ENCODE data around the gene FARSA. TPM values are rescaled to one million over a fixed set of nuclear protein-coding genes. Genes with fewer than 3 reads are reported as not detected.
A peak's percentile ranks its signal among the peaks of the same experiment; 100 is the strongest.

Gene FARSA
- total and polyA plus RNA-seq, 2 donors (not counting 1 experiment from before 2014, with no cell fraction given), result 26.4 to 50.1 TPM

DNA sequence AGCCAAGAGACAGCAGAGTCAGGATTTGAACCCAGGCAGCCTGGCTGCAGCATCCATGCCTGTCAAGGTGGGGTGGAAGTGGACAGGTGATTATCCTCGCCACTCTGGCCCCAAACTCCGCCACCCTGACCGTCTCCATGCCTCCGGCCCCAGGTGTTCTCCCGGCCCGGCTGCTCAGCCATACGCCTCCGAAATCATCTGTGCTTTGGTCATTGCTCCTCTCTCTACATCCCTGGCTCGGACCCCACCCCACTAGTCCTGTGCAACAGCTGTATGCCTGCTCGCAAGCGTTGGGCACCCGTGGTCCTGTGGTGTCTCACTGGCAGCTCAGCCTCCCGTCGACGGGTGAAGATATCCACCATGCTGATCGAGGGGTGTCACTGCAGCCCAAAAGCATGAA is 39.7 kb upstream of the FARSA start:
- peaks cover 0 to 14% (median 1%) of the 10 kb centered on the region in 4 experiments for H3K27me3 ChIP-seq (replicated peaks in 1 of 4; ENCODE audit: control extremely low read depth in 1 of 4, control insufficient read depth in 3 of 4, insufficient read depth in 4 of 4, low read length in 3 of 4)
- H3K4me1 ChIP-seq (ENCODE audit: control insufficient read depth in 2 of 2, insufficient read depth in 2 of 2, low read length in 2 of 2), result peaks cover 0 to 5% of the 10 kb centered on the region in 2 donors
- no peak overlapping the region for H3K27ac Mint-ChIP-seq
- peaks cover 12% of the 10 kb centered on the region for H3K27me3 Mint-ChIP-seq
- DNase-seq (peak; percentile 21), ATAC-seq (ENCODE audit: low read depth) (no peak)
- H3K4me2 ChIP-seq (replicated peaks; ENCODE audit: low read depth, low read length, poor library complexity, severe bottlenecking), result no peak overlapping the region
- WGBS (ENCODE audit: insufficient coverage), result 89% methylated on average over 15 of the region's 16 CpGs
- no peak overlapping the region for H3K27ac ChIP-seq (ENCODE audit: low read length in 2 of 2)
- no peaks in the 10 kb centered on the region for H3K79me2 ChIP-seq (ENCODE audit: control insufficient read depth, insufficient read depth, low read length)
- peaks cover 5% of the 10 kb centered on the region for H3K4me1 Mint-ChIP-seq
- no peaks in the 10 kb centered on the region for H3K36me3 ChIP-seq (replicated peaks in 1 of 2; ENCODE audit: control extremely low read depth in 1 of 2, control insufficient read depth in 1 of 2, extremely low read depth in 1 of 2, insufficient read depth in 2 of 2, low read length in 1 of 2)
- TF ChIP-seq EZH2 (IDR thresholded peaks at IDR 0.05; ENCODE audit: borderline replicate concordance, insufficient read depth, low read depth, low read length, poor library complexity, severe bottlenecking), result no peak
- TF ChIP-seq, protein P1, sequence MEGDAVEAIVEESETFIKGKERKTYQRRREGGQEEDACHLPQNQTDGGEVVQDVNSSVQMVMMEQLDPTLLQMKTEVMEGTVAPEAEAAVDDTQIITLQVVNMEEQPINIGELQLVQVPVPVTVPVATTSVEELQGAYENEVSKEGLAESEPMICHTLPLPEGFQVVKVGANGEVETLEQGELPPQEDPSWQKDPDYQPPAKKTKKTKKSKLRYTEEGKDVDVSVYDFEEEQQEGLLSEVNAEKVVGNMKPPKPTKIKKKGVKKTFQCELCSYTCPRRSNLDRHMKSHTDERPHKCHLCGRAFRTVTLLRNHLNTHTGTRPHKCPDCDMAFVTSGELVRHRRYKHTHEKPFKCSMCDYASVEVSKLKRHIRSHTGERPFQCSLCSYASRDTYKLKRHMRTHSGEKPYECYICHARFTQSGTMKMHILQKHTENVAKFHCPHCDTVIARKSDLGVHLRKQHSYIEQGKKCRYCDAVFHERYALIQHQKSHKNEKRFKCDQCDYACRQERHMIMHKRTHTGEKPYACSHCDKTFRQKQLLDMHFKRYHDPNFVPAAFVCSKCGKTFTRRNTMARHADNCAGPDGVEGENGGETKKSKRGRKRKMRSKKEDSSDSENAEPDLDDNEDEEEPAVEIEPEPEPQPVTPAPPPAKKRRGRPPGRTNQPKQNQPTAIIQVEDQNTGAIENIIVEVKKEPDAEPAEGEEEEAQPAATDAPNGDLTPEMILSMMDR (IDR thresholded peaks at IDR 0.05), result no peak
- no peaks in the 10 kb centered on the region for H3K9me3 ChIP-seq (ENCODE audit: control extremely low read depth in 1 of 3, control insufficient read depth in 2 of 3, insufficient read depth in 1 of 3, low read length in 2 of 3)
- no peaks in the 10 kb centered on the region for H3K9me3 Mint-ChIP-seq (ENCODE audit: insufficient read depth)
- no peak overlapping the region for H3K9ac ChIP-seq (ENCODE audit: low read length)
- CTCF ChIA-PET, result interaction anchor here (1.7 to 8.2 kb wide), 3 partner anchors 8 to 88 kb away, joined by 8 to 161 read pairs (median 9); no protein-coding TSS in a partner anchor
- H2AFZ ChIP-seq (ENCODE audit: insufficient read depth, low read depth, low read length, poor library complexity, severe bottlenecking), result no peak overlapping the region
- H4K20me1 ChIP-seq (ENCODE audit: control insufficient read depth, insufficient read depth, low read length, poor library complexity, severe bottlenecking), result no peaks in the 10 kb centered on the region
- no peak overlapping the region for H3K4me3 ChIP-seq (ENCODE audit: control extremely low read depth in 1 of 5, extremely low read depth in 1 of 5, insufficient read depth in 1 of 5, low read depth in 2 of 5, low read length in 4 of 5)
- intact Hi-C loops (cut with micrococcal nuclease), result loop anchor here (10.0 kb wide), 1 partner anchor 222 kb away; no protein-coding TSS in a partner anchor
- POLR2A ChIA-PET, result interaction anchor here (0.9 kb wide), 1 partner anchor 121 kb away, joined by 3 read pairs; no protein-coding TSS in a partner anchor
- H3K4me3 Mint-ChIP-seq, result no peak overlapping the region

DNA sequence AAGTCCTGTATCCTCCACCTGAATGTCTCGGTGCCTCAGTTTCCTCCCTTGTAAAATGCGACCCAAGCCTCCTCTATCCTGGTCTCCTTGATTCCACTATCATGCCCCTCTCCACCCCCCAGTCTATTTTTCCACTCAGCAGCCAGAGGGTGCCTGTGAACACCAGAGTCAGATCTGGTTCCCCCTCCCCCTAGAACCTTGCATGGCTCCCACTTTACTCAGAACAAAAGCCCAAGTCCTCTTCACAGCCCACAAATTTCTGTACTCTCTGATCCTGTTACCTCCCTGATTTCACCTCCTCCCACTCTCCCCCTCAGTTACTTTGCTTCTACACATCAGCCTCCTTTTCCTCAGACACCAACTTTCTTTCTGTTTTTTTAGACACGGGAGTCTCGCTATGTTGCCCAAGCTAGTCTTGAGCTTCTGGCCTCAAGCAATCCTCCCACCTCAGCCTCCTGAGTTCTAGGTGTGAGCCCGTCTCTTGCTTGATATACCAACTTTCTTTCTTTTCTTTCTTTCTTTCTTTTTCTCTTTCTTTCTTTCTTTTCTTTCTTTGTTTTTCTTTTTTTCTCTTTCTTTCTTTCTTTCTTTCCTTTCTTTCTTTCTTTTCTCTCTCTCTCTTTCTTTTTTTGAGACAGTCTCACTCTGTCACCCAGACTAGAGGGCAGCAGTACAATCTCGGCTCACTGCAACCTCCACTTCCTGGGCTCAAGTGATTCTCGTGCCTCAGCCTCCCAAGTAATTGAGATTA is 36.7 kb upstream of the FARSA start:
- Histone ChIP-seq H3K4me2 (replicated peaks; ENCODE audit: low read depth, low read length, poor library complexity, severe bottlenecking) (no peak overlapping the region), H3K4me3 (ENCODE audit: control extremely low read depth in 1 of 5, extremely low read depth in 1 of 5, insufficient read depth in 1 of 5, low read depth in 2 of 5, low read length in 4 of 5) (no peak overlapping the region), H3K27me3 (replicated peaks in 1 of 4; ENCODE audit: control extremely low read depth in 1 of 4, control insufficient read depth in 3 of 4, insufficient read depth in 4 of 4, low read length in 3 of 4) (peaks cover 0 to 6% (median 1%) of the 10 kb centered on the region in 4 experiments), H3K27ac (ENCODE audit: low read length in 2 of 2) (no peak overlapping the region), H3K79me2 (ENCODE audit: control insufficient read depth, insufficient read depth, low read length) (no peaks in the 10 kb centered on the region), H4K20me1 (ENCODE audit: control insufficient read depth, insufficient read depth, low read length, poor library complexity, severe bottlenecking) (no peaks in the 10 kb centered on the region), H3K4me1 (ENCODE audit: control insufficient read depth in 2 of 2, insufficient read depth in 2 of 2, low read length in 2 of 2) (peaks cover under 1 to 6% of the 10 kb centered on the region in 2 donors), H2AFZ (ENCODE audit: insufficient read depth, low read depth, low read length, poor library complexity, severe bottlenecking) (no peak overlapping the region), H3K9ac (ENCODE audit: low read length) (no peak overlapping the region), H3K9me3 (ENCODE audit: control extremely low read depth in 1 of 3, control insufficient read depth in 2 of 3, insufficient read depth in 1 of 3, low read length in 2 of 3) (no peaks in the 10 kb centered on the region), H3K36me3 (replicated peaks in 1 of 2; ENCODE audit: control extremely low read depth in 1 of 2, control insufficient read depth in 1 of 2, extremely low read depth in 1 of 2, insufficient read depth in 2 of 2, low read length in 1 of 2) (no peaks in the 10 kb centered on the region)
- DNase-seq, result no peak
- TF ChIP-seq, protein P1 (IDR thresholded peaks at IDR 0.05), result no peak
- TF ChIP-seq EZH2 (IDR thresholded peaks at IDR 0.05; ENCODE audit: borderline replicate concordance, insufficient read depth, low read depth, low read length, poor library complexity, severe bottlenecking), result no peak
- WGBS (ENCODE audit: insufficient coverage), result 91% methylated on average over 7 of the region's 7 CpGs
- intact Hi-C loops (cut with micrococcal nuclease), result loop anchor here (10.0 kb wide), 1 partner anchor 225 kb away; no protein-coding TSS in a partner anchor
- Mint-ChIP-seq H3K27me3 (peaks cover 3% of the 10 kb centered on the region), H3K4me3 (no peak overlapping the region), H3K9me3 (ENCODE audit: insufficient read depth) (no peaks in the 10 kb centered on the region), H3K27ac (no peak overlapping the region), H3K4me1 (peaks cover 2% of the 10 kb centered on the region)
- CTCF ChIA-PET, result interaction anchor here (1.4 kb wide), 1 partner anchor 124 kb away, joined by 5 read pairs; no protein-coding TSS in a partner anchor
- ATAC-seq (ENCODE audit: low read depth), result no peak
- POLR2A ChIA-PET, result no interaction called here

Measured in B cell (primary cell).